Limb (tissue), 2 donors: Measurements from ENCODE around the gene VIPR2.
A peak's percentile ranks its signal among the peaks of the same experiment; 100 is the strongest.

ENCODE experiments used
- DNase-seq, 2 donors: peaks; one replicate each; pipeline ENCODE4 v3.0.0-alpha.2; 2016; ENCODE audit errors: extremely low spot score in 2 of 2

The VIPR2 gene

DNA sequence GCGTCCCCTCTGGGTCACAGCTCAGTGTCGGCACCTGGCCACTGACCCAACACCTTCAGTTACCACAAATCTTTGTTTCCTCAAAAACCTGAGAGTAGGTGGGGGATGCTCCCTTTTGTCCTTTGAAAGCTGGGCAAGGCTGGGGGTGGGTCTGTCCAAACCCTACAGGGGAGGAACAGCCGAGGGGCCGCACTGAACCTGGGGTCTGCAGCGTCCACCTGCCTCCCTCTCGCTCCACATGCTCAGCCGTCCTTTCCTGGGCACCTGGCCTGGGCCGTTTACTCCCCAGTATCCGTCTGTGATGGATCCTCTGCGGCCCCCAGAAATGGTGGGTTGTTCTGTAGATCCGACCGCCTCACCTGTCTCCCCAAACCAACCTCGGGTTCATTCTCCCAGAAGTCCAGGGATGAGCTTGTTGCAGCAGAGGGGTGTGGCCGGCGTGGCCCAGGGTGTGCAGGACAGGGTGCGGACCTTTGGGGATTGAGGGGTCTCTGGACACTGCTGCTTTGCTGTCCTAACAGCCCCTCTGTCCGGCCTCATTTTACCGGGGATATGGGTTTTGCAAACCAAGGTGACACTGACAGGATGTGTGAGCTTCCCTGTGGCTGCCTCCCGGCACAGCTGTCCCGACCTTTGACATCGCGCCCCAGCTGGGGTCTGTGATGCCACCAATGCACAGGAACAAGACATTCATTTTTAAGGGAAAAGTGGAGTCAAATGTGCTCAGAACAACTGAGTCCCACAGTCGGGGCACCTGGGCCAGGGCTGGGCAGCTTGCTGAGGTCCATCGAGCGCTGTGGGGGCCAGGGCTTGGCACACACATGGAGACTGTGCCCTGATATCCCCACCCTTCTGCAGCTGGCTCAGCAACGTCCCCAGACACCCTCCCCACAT is 115.9 kb downstream of the VIPR2 start:
- peak in 1 of 2 donors; percentile 25 for DNase-seq

GRCh38 chr7:159027789-159028507 is 116.7 kb downstream of the VIPR2 start:
- DNase-seq, result no peak

DNA sequence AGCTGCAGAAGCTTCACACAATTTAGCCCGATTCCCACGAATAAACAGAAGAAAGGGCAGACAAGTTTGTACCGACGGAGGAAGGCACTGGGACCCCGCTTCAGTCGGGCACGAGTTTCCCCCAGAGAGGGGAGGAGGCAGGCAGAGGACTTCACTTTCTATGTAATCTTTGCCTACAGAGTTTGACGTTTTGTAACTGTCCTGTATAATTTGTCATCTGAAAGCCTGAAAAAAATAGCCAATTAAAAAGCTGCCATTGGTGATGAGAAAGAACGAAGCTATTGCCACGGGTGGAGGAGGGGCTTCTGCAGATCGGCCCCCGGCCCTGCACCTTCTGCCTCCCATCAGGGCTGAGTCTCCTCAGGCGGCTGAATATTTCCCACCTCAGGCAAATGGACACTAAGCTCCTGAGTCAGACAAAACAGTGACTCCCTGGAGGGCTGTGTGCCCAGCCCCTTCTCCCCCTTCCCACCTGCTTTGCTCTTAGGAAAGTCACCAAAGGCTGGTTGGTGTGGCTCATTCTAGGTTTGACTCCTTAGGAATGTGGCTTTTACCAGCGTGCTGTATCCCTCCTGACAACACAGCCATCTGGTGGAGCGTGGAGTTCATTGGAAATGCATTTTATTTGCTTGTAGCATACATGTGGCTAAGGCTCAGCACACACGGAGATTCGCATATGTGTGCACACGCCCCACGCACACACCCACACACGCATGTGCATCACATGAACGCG is 117.4 kb downstream of the VIPR2 start:
- DNase-seq, result no peak

- no peak for DNase-seq
Observed at GRCh38 chr7:159026271-159027055, 118.2 kb downstream of the VIPR2 start.

DNA sequence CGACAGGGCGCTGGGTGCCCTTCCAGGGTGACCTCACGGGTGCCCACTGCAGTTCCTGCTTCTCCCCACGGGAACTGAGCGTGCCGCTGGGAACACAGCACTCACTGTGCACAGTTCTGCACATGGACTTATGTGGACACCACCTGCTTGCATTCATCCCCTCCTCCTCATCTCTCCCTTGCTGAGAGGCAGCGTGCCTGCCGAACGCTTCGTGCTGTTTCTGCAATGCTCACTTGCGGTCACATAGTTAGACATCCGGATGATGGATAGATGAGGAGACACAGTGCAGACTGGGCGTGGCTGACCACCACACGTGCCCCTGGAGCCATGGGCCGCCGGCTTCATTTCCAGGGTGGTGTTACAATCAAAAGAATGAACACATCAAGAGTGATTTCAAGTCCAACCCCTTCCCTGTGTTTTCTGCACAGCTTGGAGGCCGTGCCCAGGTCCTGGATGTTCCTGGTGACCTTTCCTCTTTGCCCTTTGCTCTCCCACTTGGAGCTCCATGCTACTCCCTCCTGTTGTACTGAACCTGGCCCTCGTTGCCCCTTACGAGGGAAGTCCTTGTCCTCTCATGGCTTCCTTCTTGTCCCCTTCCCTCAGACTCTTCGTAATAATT is 119.4 kb downstream of the VIPR2 start:
- DNase-seq, result peak in 1 of 2 donors; percentile 32

DNA sequence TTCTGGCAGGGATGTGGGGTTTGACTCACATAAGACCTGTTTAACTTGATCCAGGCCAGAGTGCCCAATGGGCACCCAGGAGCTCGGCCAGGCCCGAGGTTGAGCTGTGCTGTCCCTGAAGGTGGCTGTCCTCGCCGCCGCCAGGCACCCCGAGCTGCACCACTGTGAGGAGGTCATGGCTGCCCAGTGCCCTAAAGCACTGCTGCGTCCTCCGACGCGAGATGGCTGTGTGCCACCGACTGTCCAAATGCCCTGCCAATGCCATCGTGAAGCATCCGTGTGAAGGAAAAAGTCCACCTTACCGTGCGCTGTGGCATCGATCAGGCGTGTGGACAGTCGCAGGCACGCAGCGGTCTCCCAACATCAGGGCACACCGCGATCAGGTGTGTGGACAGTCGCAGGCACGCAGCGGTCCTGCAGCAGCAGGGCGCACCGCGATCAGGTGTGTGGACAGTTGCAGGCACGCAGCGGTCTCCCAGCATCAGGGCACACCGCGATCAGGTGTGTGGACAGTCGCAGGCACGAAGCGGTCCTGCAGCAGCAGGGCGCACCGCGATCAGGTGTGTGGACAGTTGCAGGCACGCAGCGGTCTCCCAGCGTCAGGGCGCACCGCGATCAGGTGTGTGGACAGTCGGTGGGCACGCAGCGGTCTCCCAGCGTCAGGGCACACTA is 120.3 kb downstream of the VIPR2 start:
- DNase-seq, result peak in 1 of 2 donors; percentile 9

GRCh38 chr7:159023746-159024145 is 120.9 kb downstream of the VIPR2 start:
- peak in 1 of 2 donors; percentile 11 for DNase-seq

- DNase-seq, result peak in 1 of 2 donors; percentile 12
Observed at GRCh38 chr7:159023206-159023605, 121.5 kb downstream of the VIPR2 start.

- no peak for DNase-seq
Observed at GRCh38 chr7:159022238-159022993, 122.3 kb downstream of the VIPR2 start.

DNA sequence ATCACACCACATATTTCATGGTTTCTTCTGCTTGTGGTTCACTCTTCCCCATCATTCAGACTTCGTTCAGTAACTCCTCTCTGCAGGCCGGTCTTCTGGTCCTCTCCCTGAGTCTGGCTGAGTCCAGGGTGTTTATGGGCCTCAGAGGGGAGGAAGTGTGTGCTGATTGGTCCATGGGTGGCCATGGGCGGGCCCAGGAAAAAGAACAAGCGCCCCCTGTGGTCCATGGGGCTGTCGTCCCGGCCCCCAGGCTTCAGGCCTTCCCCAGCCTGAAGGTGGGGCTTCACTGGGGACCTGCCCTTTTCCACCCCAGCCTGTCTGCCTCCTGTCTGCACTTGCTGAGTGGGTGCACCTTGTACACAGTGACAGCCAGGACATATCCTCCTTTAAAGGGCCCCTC is 123.7 kb downstream of the VIPR2 start:
- no peak for DNase-seq

DNA sequence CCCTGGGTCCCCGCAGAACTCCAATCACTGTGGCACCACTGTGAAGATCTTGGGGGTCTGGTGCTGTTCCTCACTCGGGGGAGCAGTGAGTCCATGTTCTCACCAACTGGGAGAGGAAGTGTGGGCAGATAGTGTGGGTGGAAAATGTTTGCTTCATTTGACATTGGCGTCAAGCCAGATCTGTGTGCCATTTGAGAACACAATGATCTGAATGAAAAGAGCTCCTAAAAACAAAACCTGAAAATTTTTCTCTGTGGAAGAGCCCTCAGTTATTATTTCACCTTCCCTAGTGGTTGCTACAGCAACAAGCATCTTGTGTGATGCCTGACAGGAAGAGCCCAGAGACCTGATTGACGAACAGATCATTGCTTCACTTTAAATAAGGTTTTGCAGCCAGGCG is 125.6 kb downstream of the VIPR2 start:
- no peak for DNase-seq

DNA sequence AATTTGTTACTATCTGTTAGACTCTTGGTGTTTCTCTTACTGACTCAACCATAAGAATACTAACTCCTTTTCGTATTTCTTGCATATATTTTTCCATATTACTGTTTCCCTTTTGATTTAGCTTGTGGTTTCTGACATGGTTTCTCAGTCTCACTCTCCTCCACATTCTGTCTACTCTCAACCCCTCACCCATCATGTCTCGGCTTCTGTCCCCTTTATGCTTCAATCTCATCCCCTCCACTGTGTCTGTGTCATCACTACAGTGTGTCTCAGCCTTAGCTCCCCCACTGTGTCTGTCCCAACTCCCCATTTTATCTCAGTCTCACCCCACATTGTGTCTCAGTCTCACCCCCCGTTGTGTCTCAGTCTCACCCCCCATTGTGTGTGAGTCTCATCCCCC is 126.9 kb downstream of the VIPR2 start:
- no peak for DNase-seq

DNA sequence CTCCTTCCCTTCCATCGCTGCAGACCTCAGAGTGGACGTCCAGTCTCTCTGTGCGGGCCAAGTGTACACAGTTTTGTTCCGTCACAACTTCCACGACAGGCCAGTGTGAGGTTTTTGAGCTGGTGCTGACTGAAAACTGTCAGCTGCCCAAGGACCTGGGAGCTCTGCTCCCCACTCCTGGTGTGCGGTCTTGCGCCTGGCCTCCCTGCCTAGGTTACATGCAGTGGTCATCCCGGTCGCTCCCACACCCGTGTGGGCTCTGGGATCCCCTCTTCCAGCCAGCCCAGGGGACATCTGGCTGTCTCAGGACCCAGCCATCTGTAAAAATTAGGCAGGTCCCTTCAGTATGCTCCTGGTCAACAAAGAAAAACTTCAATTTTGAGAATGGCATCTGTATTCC is 127.5 kb downstream of the VIPR2 start:
- no peak for DNase-seq

GRCh38 chr7:159016591-159016990 is 128.1 kb downstream of the VIPR2 start:
- DNase-seq, result no peak

DNA sequence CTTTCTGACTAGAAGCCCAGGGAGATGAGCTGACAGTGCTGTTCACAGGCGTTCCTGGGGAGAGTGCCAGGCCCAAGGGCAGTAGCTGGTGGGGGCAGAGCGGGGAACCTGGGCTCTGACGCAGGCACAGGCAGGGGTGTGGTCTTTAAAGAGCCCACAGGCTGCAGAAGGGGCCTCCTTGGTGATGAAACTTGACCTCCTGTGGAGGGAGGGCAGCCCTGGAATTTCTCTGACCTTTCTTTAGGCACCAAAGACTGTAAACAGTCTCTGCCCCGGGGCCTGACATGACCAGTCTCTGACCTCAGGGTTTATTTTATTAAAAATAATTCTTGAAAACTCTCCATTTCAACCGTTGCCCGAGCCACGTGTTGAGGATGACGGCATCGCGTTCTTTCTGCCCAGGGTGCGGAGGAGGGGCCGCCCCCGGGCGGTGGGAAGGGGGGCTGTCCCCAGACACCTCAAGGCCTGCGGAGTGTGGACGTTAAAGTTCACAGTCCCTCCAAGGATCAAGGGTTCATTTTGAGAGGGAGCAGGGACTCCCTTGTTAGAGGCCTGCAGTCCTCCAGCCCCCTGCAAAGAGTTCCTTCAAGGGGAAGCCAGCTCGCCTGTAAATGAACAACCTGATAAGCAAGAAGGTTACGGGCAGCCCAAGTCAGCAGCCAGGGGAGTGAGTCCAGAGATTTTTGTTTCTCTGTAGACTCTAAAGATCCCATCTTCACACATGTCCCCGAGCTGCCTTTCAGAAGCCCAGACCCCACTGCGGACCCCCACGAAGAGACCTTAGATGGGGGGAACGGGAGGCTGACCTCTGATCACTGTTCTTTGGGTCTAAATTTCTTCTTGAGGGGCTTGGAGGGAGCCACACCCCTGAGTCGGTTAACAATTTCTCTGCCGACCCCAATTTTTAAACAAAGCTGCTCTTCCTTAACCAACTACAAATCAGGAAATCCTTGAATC is 128.9 kb downstream of the VIPR2 start:
- no peak for DNase-seq

- DNase-seq, result no peak
Observed at GRCh38 chr7:159015081-159015453, 129.6 kb downstream of the VIPR2 start.

- DNase-seq, result no peak
Observed at GRCh38 chr7:159014297-159015062, 130.2 kb downstream of the VIPR2 start.
